C4-2B (cell line): ENCODE measurements around the gene COL26A1.

Experiments used
- H3K27ac ChIP-seq: fragments of 450-650 bp; 2 replicates; pipeline ENCODE4 v1.5.1; 2017
- CTCF ChIP-seq: fragments of 450-650 bp; conservative IDR thresholded peaks from 2 replicates; pipeline ENCODE4 v1.5.1; 2017; ENCODE audit warnings: mild to moderate bottlenecking
- ZFX ChIP-seq: fragments of 450-650 bp; IDR thresholded peaks from 2 replicates; pipeline ENCODE4 v1.6.1; 2017

Gene COL26A1

GRCh38 chr7:101402835-101403234, 40.2 kb downstream of the COL26A1 start:
- peak overlapping the region; percentile 8; the same call in 1 of the 2 replicates for H3K27ac ChIP-seq
- TF ChIP-seq CTCF (no peak), ZFX (no peak)

DNA sequence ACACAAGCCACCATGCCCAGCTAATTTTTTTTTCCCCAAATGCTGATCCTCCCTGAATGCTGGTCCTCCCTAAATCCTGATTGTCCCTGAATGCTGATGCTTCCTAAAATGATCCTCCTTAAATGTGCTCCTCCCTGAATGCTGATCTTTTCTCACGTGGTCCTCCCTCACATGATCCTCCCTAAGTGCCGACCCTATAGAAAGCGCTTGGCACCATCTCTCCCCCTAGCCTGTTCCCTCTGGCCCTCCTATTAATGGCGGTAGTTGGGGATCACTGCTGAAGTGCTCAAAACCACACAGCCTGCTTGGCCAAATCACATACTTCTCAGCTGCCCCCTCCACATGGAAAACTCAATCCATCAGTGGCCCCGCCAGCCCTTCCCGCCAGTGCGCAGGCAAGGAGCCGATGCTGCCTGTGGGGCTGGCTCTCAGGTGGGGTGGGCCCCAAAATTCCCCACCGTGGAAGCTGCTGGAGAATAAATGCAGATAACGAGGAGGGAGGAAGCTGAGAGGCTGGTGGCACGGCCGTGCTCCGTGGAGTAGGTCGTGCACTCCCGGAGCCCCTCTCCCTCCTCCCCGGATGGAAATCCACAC, 42.9 kb downstream of the COL26A1 start:
- no peak for TF ChIP-seq ZFX
- no peak for TF ChIP-seq CTCF

DNA sequence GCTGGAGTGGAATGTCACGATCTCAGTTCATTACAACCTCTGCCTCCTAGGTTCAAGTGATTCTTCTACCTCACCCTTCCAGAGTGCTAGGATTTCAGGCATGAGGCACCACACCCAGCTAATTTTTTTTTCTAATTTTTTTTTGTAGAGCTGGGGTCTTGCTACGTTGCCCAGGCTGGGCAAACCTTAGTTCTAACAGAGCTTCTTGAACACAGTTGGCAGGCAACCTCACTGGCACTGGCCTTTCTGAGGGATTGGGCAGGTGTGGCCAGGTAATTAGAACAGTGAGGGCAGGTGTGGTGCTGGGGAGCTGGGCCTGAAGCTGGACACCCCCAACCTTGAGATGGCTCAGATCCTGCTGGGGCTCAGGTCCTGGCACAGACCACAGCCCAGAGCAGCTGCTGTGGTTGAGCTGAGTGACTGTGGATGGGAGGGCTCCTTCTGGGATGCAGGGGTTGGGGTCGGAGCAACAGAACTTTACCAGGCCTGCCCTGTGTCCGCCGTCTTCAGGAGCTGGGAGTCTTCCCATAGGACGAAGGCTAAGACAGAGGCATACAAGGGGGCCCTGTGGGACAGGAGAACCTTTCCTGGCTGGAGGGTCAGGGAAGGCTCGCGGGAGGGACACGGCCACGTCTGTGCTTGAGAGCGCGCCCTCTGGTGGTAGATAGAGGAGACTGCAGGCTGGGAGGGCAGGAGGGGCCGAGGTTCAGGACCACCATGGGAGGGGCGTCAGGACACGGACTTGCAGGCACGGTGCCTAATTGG, 48.2 kb downstream of the COL26A1 start:
- TF ChIP-seq CTCF (no peak; the same call in 1 of the 2 replicates), ZFX (no peak)
- H3K27ac ChIP-seq = no peak overlapping the region

More for the DNA sequence above, 42.9 kb downstream of the COL26A1 start:
- H3K27ac ChIP-seq = no peak overlapping the region

DNA sequence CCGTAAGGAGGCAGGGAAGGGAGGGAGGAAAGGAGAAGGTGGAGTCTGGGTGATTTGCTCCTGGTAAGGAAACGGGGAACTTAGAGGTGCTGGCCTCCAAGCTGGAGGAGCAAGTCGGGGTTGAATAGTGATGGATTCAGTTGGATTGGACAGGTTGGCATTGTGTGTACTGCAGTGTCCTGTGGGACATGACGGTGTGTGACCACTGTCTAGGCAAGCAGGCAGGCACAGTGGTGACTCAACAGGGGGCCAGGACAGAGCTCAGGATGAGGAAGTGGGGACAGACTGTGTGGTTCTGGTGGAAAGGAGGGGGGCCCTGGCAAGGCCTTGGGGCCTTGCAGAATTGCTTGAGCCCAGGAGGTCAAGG, 48.8 kb downstream of the COL26A1 start:
- TF ChIP-seq CTCF (no peak), ZFX (no peak)
- no peak overlapping the region for H3K27ac ChIP-seq

DNA sequence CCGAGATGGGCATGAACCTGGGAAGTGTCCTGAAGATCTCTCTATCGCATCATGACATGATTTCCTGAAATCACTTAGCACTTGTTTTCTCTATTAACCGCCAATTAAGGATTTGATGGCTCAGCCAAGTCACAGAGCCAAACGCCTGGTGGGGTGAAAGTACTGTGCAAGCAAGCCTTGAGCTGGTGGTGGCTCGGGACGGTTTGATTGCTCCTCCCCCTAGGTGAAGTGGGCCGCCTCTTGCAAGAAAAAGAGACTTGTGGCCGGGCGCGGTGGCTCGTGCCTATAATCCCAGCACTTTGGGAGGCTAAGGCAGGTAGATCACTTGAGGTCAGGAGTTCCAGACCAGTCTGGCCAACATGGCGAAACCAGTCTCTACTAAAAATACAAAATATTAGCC, 50.3 kb downstream of the COL26A1 start:
- no peak overlapping the region for H3K27ac ChIP-seq
- TF ChIP-seq CTCF (no peak), ZFX (no peak)

DNA sequence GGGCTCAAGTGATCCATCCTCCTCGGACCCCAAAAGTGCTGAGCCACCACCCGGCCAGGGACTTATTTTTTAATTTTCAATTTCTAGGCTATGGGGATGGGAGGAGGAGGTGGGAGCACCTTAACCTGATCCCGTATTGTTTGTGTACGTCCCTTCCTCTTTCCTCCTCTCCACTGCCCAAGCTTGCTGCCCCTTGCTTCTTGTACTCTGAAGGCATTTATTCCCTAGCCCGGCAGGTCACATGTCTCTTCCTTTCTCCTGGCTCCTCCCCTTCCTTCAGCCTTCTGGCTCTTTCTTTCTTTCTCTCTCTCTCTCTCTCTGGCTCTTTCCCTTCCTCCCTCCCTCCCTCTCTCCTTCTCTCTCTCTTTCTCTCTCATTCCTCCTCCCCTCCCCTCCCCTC, 56.0 kb downstream of the COL26A1 start:
- no peak for TF ChIP-seq CTCF
- TF ChIP-seq ZFX = no peak
- no peak overlapping the region for H3K27ac ChIP-seq

DNA sequence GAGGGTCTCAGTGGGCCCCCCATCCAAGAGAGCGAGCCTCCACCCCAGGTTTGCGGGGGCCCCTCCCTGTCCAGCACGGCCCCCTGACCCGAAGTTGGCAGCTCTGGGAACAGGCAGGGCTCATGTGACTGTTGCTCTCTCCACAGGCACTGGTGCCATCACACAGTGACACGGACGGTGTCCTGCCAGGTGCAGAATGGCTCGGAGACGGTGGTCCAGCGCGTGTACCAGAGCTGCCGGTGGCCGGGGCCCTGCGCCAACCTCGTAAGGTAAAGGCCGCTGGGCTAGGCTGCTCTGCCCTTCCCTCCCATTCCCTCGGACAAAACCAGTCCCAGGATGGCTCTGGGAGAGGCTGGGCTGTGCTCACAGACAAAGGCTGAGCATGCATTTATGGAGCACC, 57.2 kb downstream of the COL26A1 start:
- TF ChIP-seq ZFX (no peak), CTCF (no peak)
- no peak overlapping the region for H3K27ac ChIP-seq
